ENCODE data around the gene NELL2.
"Not testable (repeated sequence)": the region's sequence is repeated elsewhere in the genome, so short reads cannot be mapped to it uniquely, and the experiment has no call there.

Gene NELL2

DNA sequence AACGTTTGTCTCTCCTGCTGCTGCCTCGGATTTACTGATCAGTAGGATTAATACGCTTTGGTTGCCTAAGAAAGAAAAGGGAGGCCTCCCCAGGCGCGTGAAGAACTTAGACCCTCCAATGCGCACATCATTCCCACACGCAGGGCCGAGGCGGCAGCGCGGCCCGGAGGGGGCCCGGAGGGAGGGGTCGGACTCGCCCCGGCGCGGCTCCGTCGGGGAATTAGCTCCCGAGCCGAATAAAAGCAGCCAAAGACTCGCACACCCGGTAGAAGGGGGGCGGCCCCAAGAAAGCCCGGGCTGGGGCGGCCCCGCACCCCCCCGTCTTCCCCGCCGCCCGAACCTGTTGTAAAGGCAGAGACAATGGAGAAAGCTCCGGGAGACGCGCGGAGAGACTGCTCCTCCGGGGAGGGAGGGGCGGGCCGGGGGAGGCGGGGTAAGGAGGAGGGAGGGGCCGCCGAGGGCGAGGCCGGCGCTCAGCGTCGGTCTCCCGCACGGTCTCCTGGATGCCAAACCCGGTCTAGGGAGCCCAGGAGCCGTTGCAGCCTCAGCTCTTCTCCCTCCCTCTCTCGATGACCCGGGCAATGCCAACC lies at the start of gene NELL2:
Gene NELL2, minus strand, starts transcription at position 362 of the 590 bp plus-strand sequence. CDS start 446 bp downstream, outside the sequence.
- DNase-seq (ENCODE audit: extremely low read depth in 1 of 2, low read depth in 1 of 2), result peak; percentile 48 to 56

DNA sequence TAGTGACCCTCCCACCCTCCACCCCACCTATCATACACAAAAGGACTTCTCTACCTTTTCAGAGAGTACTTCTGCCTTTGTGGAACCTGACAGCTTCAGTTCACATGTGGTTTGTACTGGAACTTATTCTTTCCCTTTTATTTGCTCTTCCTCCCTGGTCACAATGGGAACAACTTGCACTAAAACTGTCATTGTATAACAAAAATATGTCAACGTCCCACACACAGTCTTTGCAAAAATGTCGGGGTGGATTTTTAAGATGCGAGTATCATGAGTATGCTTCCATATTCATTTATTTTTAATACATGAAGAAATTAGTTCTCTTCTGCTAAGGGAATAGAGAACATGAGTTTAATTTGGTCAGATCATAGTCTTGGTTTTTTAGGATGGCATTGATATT lies 45.6 kb upstream of the NELL2 start:
- DNase-seq (ENCODE audit: extremely low read depth in 1 of 2, low read depth in 1 of 2), result no peak

DNA sequence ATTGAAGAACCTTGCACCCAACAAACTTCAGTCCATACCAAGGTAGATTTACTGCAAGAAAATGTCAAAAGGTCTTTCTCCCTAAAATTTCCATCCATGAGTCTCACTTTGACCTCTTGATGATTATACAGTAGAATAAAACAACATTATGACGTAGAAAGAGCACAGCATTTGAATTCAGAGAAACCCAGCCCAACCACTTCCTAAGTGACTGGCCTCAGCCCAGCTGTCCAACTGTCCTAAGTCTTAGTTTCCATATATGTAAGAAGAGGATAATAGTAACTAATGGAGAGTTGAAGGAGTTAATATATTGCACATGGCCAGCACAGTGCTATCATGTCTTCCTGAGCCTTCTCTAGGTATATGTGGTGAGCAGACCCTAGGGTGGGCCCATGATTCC lies 41.0 kb upstream of the NELL2 start:
- no peak for DNase-seq (ENCODE audit: extremely low read depth in 1 of 2, low read depth in 1 of 2)

DNA sequence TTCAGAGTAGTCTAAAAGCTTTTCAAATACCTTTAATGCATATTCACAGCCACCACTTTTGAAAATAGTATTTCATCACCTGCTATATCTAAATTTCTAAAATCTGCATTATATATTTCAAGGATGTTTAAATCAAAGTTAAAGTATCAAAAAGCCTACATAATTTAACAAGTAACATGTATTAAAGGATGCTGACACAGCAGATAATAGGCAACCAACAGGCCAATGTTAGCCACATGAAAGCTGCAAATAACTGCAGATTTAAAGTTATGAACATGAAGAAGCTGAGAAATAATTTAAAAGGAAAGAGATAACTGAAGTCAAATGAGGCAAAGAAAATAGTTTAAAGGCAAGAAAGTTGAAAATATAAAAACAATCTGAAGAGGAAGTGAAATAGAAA lies 39.8 kb upstream of the NELL2 start:
- no peak for DNase-seq (ENCODE audit: extremely low read depth in 1 of 2, low read depth in 1 of 2)

DNA sequence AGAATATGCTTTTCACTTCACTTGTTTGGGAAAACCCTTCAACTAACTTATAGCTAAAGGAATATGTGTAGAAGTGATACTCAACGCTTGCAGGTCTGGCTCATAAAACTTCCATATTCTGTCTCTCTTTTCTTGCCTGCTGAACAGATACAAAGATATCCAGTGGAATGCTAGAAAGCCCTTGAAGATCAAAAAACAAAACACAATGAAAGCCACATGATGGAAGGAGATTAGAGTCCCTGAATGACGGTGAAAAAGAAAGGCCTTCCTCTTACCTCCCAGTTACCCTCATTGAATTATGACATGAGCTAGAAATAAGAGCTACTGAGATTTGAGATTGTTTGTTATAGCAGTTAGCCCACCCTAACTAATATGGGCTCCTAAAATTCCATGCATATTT lies 28.2 kb upstream of the NELL2 start:
- no peak for DNase-seq (ENCODE audit: extremely low read depth in 1 of 2, low read depth in 1 of 2)

DNA sequence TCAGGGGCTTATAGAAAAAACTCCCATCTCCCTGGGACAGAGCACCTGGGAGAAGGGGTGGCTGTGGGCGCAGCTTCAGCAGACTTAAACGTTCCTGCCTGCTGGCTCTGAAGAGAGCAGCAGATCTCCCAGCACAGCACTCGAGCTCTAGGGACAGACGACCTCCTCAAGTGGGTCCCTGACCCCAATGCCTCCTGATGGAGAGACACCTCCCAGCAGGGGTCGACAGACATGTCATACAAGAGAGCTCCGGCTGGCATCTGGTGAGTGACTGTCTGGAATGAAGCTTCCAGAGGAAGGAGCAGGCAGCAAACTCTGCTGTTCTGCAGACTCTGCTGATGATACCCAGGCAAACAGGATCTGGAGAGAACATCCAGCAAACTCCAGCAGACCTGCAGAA lies 22.0 kb upstream of the NELL2 start:
- DNase-seq (ENCODE audit: extremely low read depth in 1 of 2, low read depth in 1 of 2), result not testable (repeated sequence)

GRCh38 chr12:44889926-44890325 lies 13.8 kb upstream of the NELL2 start:
- no peak for DNase-seq (ENCODE audit: extremely low read depth in 1 of 2, low read depth in 1 of 2)

DNA sequence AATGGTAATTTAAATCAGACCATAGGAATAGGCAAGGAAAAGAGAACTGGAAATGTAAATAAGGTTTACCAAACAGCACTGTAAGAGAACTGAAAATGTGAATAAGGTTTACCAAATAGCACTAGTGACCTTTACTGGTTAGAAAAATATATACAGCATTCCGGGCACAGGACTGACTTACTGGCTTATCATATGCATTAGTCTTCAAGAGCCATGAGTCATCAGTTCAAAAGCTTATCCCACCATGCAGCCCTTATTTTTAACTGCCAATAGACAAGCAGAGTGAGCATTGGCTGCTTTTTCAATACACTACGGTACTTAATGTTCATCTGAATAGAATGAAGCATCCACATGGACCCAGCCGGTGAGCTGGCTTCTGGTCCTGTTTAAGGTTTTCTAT lies 13.0 kb upstream of the NELL2 start:
- no peak for DNase-seq (ENCODE audit: extremely low read depth in 1 of 2, low read depth in 1 of 2)

DNA sequence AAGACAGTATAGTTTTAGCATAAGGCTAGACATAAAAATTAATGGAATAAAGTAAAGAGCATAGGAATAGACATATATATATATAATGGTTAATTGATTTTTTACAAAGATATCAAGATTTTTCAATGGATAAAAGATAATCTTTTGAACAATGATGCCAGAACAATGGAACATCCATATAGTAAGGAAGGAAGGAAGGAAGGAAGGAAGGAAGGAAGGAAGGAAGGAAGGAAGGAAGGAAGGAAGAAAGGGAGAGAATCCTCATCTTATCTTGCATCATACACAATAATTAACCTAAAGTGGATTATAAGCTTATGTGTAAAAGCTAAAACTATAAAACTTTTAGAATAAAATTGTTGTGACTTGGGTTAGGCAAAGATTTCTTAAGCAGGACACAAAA lies 9.8 kb upstream of the NELL2 start:
- no peak for DNase-seq (ENCODE audit: extremely low read depth in 1 of 2, low read depth in 1 of 2)

- no peak for DNase-seq (ENCODE audit: extremely low read depth in 1 of 2, low read depth in 1 of 2)
Measured at GRCh38 chr12:44881197-44881596, 5.1 kb upstream of the NELL2 start.

DNA sequence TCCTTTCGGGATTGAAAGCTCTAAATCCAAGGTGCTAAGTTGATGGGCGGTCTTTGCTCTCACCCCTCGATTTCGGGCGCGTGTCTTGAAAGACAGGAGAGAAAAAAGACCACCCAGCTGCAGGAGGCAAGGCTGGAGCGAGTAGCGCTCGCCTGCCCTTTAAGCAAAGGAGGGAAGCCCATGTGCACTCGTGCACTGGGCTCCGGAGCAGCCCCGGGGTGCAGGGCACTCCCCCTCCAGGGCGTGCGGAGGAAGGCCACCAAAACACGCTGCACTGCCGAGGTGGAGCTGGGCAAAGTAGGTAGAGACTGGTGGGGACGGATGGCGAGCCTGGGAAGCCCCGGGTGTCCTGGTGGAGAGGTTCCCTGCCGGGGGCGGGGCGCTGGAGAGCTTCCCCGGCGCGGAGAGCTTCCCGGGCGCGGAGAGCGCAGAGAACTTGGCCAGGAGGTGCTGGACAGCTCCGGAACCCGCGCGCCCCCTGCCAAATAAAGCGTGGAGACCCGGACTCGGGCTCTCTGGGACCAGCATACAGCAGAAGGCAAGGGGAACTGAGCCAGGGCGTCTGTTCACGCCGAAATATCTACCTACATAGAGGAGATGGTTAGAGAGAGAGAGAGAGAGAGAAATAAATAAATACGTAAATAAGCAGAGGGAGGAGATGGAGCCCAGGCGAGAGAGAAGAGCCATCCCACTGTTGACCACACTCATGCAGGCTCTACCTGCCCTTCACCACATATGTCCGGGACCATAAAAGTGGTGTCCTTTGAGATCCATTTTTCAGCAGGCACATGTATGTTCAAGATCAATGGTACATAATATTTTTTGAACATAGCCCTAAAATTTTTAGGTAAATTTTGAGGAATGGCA lies 662 bp upstream of the NELL2 start:
- DNase-seq (ENCODE audit: extremely low read depth in 1 of 2, low read depth in 1 of 2), result peak in 1 of 2 donors; percentile 30

GRCh38 chr12:44875417-44875953 lies 630 bp downstream of the NELL2 start:
- DNase-seq (ENCODE audit: extremely low read depth in 1 of 2, low read depth in 1 of 2), result no peak

DNA sequence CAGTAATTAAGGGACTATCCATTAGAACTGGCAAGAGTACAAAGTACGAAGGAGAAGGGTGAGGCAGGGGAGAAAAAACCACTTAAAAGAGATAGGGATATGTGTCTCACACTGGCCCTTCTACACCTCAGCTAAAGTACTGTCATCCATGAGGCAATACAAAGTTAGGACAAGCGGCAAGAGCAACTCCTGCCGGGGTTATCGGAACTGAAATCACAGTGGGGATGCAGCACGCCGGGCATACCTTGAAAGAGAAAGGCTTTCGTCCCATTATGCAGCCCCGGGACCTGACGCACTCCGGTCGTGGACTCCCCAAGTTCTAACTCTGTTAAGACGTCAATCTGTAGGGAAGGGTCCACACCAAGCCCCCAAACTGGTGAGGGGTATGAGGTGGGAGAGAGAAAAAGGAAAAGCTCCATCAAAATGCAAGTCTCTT lies 1.1 kb downstream of the NELL2 start:
- DNase-seq (ENCODE audit: extremely low read depth in 1 of 2, low read depth in 1 of 2), result peak in 1 of 2 donors; percentile 2

- DNase-seq (ENCODE audit: extremely low read depth in 1 of 2, low read depth in 1 of 2), result no peak
Measured at GRCh38 chr12:44873898-44874297, 2.2 kb downstream of the NELL2 start.

GRCh38 chr12:44869503-44869902 lies 6.6 kb downstream of the NELL2 start:
- DNase-seq (ENCODE audit: extremely low read depth in 1 of 2, low read depth in 1 of 2), result no peak

DNA sequence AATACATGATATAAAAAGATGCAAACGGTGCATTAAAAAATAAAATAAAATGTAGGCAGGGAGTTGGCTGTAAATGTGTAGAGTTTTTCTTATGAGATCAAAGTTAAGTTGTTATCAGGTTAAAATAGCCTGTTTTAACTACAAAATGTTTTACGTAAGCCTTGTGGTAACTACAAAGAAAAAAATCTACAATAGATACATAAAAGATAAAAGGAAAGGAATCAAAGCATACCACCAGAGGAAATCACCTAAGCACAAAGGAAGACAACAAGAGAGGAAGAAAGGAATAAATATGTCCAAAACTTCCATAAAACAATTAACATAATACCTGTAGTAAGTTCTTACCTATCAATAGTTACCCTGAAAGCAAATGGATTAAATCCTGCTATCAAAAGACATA lies 12.2 kb downstream of the NELL2 start:
- DNase-seq (ENCODE audit: extremely low read depth in 1 of 2, low read depth in 1 of 2), result no peak

DNA sequence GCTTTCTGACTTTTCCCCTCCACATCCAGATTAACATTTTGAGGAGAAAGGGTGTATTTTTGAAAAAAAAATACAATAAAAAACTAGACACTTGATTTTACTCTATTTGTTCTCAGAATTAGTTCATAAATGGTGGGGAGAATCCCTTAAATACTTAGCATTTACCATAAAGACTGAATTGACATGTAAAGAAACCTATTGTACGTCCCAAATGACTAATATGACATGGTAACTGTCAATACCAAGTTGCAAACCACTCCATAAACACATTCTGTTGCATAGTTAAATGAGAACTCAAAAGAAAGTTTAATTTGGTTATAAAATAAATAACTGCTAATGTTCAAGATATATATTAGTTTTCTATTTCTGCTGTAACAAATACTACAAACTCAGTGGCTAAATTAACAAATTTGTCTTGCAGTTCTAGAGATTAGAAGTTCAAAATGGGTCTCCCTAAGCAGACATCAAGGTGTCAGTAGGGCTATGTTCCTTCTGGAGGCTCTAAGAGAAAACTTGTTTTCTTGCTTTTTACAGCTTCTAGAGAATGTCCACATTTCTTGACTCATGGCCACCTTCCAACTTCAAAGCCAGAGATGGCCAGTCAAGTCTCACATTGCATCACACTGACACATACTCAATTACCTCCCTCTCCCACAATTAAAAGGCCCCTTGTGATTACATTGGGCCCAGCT lies 16.0 kb downstream of the NELL2 start:
- DNase-seq (ENCODE audit: extremely low read depth in 1 of 2, low read depth in 1 of 2), result no peak

DNA sequence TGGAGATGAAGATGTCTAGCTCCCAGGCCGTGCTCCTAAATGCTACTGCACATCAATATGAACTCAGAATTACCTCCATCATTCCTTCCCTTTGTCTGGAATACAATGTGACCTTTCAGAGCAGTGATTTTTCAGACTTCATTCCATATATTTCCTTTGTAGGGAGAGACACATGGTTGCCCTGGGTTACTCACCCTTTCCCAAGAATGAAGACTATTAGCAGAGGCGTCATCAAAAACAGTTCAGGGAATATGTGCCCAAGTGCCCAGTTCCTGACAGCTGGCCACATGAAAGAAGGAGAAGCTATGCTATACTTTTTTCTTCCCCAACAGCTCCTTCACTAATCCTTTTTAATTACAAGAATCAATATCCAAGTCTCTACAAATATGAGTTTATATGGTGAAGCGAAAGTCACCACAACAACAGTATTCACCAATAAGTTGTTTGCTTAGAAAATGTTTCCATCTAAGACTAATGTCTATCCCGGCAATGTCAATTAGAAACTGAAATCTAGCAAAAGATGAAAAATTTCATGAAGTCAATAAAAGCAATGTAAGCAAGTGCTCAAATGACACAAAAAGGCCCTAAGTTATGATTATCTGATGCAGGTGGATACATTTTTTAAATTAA lies 17.8 kb downstream of the NELL2 start:
- no peak for DNase-seq (ENCODE audit: extremely low read depth in 1 of 2, low read depth in 1 of 2)

GRCh38 chr12:44852483-44852882 lies 23.6 kb downstream of the NELL2 start:
- DNase-seq (ENCODE audit: extremely low read depth in 1 of 2, low read depth in 1 of 2), result no peak

DNA sequence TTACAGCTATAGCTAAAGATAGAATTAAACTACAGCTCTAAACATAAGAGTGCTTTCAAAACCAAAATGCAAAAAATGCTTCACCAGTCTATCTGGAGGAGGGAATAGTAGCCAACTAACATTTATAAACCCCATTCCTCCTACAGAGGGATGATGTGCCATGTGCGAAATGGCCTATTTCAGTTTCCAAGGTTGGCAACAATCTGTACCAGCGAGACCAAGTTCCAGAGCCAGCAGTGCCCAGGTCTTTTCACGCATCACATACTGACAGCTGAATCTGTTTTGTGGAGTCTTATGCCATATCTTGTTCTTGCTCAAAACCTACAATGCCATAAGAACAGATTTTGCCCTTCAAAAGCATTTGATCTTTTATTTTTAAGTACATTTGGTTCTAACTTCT lies 24.5 kb downstream of the NELL2 start:
- DNase-seq (ENCODE audit: extremely low read depth in 1 of 2, low read depth in 1 of 2), result no peak

DNA sequence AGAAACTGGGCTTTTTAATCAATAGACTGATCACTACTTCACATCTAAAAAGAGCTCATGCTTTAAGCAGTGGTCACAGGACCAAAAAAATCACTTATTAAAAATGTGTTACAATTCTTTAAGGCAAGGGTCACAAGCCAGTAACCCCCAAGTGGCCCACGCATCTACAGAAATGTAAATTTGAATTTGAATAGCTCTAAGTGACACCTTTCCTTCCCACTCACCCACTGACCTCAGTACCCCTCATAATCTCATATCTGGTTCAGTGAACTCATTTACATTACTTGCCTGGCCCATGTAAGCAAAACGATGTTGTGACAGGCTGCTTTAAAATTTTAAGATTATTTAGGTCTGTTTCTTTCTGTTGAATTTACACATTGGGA lies 27.4 kb downstream of the NELL2 start:
- DNase-seq (ENCODE audit: extremely low read depth in 1 of 2, low read depth in 1 of 2), result no peak

Measured in activated CD8-positive, alpha-beta memory T cell treated with anti-CD3 and anti-CD28 coated beads for 1 hour (primary cell).